Activated B cell treated with CpG ODN at 0.5 μM for 24 hours (primary cell): Measurements from ENCODE around the gene SEMA5A. TPM values are rescaled to one million over a fixed set of nuclear protein-coding genes. Genes with fewer than 3 reads are reported as not detected.

ENCODE experiments used
- ATAC-seq: fragments of 200-7000 bp; cut with Tn5 transposase; one replicate; pipeline ENCODE4 v1.10.0; 2021; ENCODE audit warnings: low read depth, mild to moderate bottlenecking, moderate library complexity
- CTCF ChIA-PET: fragments of 350-600 bp; sonication (Branson Sonifier 250); formaldehyde crosslinking; loops from one replicate; lab custom pipeline; 2021; ENCODE audit warnings: antibody characterized with exemption; lab: Charles Lee
- POLR2A ChIA-PET: fragments of 350-600 bp; sonication (Branson Sonifier 250); formaldehyde crosslinking; loops from one replicate; lab custom pipeline; 2021; ENCODE audit warnings: antibody characterized with exemption; lab: Charles Lee
- DNase-seq: peaks from one replicate; pipeline ENCODE4 v3.0.0; 2022
- H3K27ac Mint-ChIP-seq: one replicate; pipeline ENCODE4 v1.8.0; 2020; ENCODE audit warnings: mixed read lengths
- H3K27me3 Mint-ChIP-seq: one replicate; pipeline ENCODE4 v1.8.0; 2021; ENCODE audit warnings: mixed read lengths
- H3K36me3 Mint-ChIP-seq: one replicate; pipeline ENCODE4 v1.8.0; 2021; ENCODE audit warnings: low read depth, mixed read lengths
- H3K4me1 Mint-ChIP-seq: one replicate; pipeline ENCODE4 v1.8.0; 2021; ENCODE audit warnings: mixed read lengths
- H3K4me3 Mint-ChIP-seq: one replicate; pipeline ENCODE4 v1.8.0; 2020; ENCODE audit warnings: mild to moderate bottlenecking, mixed read lengths
- H3K9me3 Mint-ChIP-seq: one replicate; pipeline ENCODE4 v1.8.0; 2020; ENCODE audit warnings: mixed read lengths
- intact Hi-C: fragments of 100-400 bp; cut with micrococcal nuclease; formaldehyde crosslinking; loops from one replicate; pipeline ENCODE4 v1.15.1; 2024
- total RNA-seq: library from RNA; stranded (reverse); gene quantifications from 2 replicates; pipeline ENCODE4 v1.2.3, GENCODE V29; 2022
- TF ChIP-seq, protein P1 (sequence below): fragments of 200-600 bp; IDR thresholded peaks from one replicate; pipeline ENCODE4 v1.8.0; 2022; ENCODE audit warnings: antibody characterized with exemption, mild to moderate bottlenecking

Gene SEMA5A
- total RNA-seq, 1 donor from 2014 or later: not detected

DNA sequence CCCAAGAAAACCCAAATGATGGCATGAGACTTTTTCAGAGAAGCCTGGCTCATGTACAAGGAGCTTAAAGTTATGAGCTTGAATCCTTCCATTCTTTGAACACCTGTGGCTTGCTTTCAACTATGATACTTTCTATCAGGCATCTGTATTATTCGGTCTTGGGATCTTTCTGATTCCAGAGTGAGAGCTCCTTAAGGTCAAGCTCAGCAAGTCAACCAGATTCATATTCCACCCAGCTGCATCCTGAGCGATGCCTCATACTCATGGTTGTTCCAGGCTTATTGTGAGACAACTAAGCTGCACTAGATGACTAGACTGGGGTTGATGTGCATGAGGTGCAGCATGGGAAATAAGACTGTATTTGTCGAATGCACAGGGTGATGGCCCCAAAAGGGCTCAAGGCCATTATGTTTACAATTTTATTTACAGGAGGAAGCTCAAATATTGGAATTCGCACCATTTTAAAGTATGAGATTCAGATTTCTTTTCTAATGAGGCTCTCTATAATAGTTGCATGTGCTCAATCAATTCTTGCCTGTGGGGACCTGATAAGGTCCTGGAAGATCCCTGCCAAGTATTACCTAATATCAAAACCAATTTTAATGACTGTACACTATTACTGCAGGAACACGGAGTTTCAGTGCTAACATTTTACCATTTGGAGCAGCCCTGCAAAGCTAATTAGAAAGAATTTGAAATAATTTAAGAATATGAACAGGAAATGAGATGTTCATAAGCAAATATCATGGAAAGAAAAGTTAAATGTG lies 453.8 kb downstream of the SEMA5A start:
- TF ChIP-seq, protein P1, sequence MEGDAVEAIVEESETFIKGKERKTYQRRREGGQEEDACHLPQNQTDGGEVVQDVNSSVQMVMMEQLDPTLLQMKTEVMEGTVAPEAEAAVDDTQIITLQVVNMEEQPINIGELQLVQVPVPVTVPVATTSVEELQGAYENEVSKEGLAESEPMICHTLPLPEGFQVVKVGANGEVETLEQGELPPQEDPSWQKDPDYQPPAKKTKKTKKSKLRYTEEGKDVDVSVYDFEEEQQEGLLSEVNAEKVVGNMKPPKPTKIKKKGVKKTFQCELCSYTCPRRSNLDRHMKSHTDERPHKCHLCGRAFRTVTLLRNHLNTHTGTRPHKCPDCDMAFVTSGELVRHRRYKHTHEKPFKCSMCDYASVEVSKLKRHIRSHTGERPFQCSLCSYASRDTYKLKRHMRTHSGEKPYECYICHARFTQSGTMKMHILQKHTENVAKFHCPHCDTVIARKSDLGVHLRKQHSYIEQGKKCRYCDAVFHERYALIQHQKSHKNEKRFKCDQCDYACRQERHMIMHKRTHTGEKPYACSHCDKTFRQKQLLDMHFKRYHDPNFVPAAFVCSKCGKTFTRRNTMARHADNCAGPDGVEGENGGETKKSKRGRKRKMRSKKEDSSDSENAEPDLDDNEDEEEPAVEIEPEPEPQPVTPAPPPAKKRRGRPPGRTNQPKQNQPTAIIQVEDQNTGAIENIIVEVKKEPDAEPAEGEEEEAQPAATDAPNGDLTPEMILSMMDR: no peak
- POLR2A ChIA-PET: no interaction called here
- Mint-ChIP-seq H3K36me3 (no peaks in the 10 kb centered on the region), H3K4me1 (no peaks in the 10 kb centered on the region), H3K4me3 (no peak overlapping the region), H3K9me3 (no peaks in the 10 kb centered on the region), H3K27me3 (no peaks in the 10 kb centered on the region), H3K27ac (no peak overlapping the region)
- intact Hi-C loops: no loop called here
- DNase-seq (no peak), ATAC-seq (no peak)
- CTCF ChIA-PET: no interaction called here

DNA sequence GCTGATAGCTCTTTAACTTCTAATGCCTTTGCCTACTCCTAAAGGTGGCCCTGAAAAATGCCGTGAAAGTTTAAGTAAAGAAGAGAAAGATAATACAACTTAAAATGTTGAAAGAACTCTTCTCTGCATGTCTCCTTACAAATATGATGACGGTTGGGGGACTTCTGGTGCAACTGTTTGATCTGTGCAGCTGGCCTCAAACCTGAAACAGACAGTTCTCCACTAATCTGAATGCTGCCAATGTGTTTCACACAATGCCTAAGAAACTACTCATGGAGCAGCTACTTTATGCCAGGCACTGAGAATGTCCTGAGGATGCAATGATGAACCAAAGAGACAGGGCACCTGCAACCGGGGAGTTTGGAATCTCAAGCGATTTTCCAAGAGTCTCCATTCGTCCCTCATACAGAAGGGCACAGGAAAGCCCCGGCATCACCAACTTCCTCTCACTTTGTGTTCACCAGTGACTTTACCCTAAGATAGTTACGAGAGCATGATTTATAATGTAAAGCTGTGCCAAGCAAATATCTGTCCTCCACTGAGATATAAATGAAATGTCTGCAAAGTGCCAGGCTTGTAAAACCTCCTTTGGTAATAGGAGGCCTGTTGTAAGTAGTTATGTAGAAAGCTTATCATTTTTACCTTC lies 455.4 kb downstream of the SEMA5A start:
- no peak for DNase-seq
- H3K27ac Mint-ChIP-seq: no peak overlapping the region
- H3K4me1 Mint-ChIP-seq: no peaks in the 10 kb centered on the region
- H3K27me3 Mint-ChIP-seq: no peaks in the 10 kb centered on the region
- ChIA-PET POLR2A (no interaction called here), CTCF (no interaction called here)
- intact Hi-C loops: no loop called here
- TF ChIP-seq, protein P1: no peak
- ATAC-seq: no peak
- peaks cover 5% of the 10 kb centered on the region for H3K9me3 Mint-ChIP-seq
- no peak overlapping the region for H3K4me3 Mint-ChIP-seq
- no peaks in the 10 kb centered on the region for H3K36me3 Mint-ChIP-seq

DNA sequence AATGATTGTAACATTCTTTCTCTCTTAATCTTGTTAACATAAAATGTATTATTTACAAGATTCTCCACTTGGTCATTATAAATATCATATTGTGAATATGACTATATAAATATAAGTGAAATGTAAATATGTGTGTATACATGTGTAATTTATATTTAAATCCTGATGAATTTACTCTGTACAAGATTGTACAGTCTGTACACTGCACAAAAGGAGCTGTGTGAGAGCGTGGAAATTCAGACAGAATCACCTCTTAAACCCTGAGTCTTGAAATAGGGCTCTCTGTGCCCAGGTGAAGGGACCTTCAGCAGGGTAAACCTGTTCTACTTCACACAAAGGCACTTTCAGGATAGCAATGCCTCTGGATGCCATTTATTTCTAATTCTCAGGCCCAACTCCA lies 456.0 kb downstream of the SEMA5A start:
- Mint-ChIP-seq H3K27me3 (no peaks in the 10 kb centered on the region), H3K9me3 (peaks cover 5% of the 10 kb centered on the region), H3K4me3 (no peak overlapping the region), H3K36me3 (no peaks in the 10 kb centered on the region), H3K4me1 (no peaks in the 10 kb centered on the region), H3K27ac (no peak overlapping the region)
- CTCF ChIA-PET: no interaction called here
- TF ChIP-seq, protein P1: no peak
- POLR2A ChIA-PET: no interaction called here
- DNase-seq (no peak), ATAC-seq (no peak)
- intact Hi-C loops: no loop called here

DNA sequence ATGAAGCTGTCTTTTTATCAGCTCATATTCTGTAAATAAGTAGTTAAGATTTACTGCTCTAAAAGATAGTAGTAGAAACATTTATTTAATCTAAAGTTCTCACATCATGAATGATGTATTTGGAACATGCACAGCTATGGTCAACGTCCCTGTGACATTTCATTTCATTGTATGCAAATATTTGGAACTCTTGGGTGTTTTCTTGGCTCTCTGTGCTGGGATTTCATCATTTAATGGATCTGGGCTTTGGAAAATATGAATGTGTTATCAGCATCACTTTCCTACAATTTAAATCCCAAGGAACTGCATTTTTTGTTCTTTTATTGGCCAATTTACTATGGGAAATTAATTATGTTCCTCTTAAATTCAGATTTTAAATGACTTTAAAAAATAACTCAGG lies 462.9 kb downstream of the SEMA5A start:
- no peaks in the 10 kb centered on the region for H3K4me1 Mint-ChIP-seq
- H3K36me3 Mint-ChIP-seq: no peaks in the 10 kb centered on the region
- no peak for ATAC-seq
- TF ChIP-seq, protein P1: no peak
- ChIA-PET POLR2A (no interaction called here), CTCF (no interaction called here)
- H3K27me3 Mint-ChIP-seq: no peaks in the 10 kb centered on the region
- H3K27ac Mint-ChIP-seq: no peak overlapping the region
- intact Hi-C loops: no loop called here
- no peak for DNase-seq
- peaks cover 11% of the 10 kb centered on the region for H3K9me3 Mint-ChIP-seq
- H3K4me3 Mint-ChIP-seq: no peak overlapping the region

DNA sequence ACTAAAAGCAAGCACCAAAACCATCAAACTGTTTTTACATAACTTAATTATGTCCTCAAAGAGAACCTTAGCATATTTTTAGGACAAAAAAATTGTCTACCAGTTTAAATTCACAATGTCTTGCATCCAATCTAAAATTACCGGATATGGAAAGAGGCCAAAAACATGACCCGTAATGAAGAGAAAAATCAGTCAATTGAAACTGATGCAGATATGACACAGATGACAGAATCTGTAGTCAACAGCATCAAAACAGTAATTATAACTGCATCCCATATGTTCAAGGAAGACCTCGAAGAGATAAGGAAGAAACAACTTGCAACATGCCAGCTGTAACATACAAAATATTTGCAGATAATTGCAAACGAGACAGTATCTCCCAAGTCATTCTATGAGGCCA lies 473.2 kb downstream of the SEMA5A start:
- H3K4me3 Mint-ChIP-seq: no peak overlapping the region
- H3K27ac Mint-ChIP-seq: no peak overlapping the region
- TF ChIP-seq, protein P1: no peak
- DNase-seq (no peak), ATAC-seq (no peak)
- no peaks in the 10 kb centered on the region for H3K9me3 Mint-ChIP-seq
- intact Hi-C loops: no loop called here
- POLR2A ChIA-PET: no interaction called here
- no peaks in the 10 kb centered on the region for H3K27me3 Mint-ChIP-seq
- no peaks in the 10 kb centered on the region for H3K36me3 Mint-ChIP-seq
- H3K4me1 Mint-ChIP-seq: no peaks in the 10 kb centered on the region
- CTCF ChIA-PET: no interaction called here
